ENCODE data around the gene DERL3. TPM values are rescaled to one million over a fixed set of nuclear protein-coding genes. Genes with fewer than 3 reads are reported as not detected.

DERL3 gene
- total and polyA plus RNA-seq, 7 donors, result 0.28 to 18.3 (median 1.8) TPM; not detected in 2

DNA sequence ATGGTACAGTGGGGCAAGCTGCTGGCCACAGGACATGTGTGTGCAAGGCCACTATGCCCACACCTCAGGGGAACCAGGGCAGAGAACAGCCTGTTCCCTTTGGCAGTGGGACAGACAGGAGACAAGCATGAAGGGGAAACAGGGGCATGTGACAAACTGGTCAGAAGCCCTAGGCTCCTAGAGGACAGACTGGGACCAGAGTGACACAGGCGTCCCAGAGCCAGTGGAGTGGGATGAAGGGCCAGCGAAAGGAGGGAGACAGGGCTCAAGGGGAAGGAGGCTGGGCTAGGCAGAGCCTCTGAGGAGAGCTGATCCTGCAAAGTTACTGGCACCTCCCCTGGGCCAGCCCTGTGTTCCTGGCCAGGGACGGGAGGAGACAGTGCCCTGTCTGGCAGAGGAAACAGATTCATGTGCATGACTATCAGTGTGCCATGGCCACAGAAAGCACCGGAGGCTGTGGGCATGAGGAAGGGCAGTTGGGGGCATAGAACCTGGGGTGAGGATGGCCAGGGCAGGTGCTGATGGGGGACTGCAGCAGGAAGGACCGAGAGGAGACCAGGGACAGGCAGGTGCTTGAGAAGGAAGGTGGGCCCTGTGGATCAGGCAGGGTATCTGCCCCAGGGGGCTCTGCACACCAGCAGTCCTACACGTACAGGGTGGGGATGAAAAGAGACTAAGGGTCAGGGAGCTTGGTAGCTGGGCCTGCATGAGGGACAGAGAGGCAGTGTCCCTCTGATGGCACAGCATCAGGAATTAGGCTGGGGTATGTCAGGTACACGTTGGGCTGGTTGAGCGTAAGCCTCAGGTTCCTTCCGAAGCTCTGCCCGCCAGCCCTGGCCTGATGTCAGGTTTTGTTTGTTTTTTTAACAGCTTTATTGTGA, 9.8 kb downstream of the DERL3 start:
- intact Hi-C loops (cut with DNase I), result no loop called here
- H3K36me3 ChIP-seq, result peaks cover 35 to 82% (median 44%) of the 10 kb centered on the region in 4 donors
- H3K4me3 ChIP-seq, result no peak overlapping the region
- TF ChIP-seq POLR2A (IDR thresholded peaks at IDR 0.05) (no peak), POLR2AphosphoS5 (IDR thresholded peaks at IDR 0.05) (no peak), CTCF (IDR thresholded peaks at IDR 0.05) (no peak), EP300 (IDR thresholded peaks at IDR 0.05) (no peak)
- H3K27me3 ChIP-seq, result no peaks in the 10 kb centered on the region
- H3K9me3 ChIP-seq, result no peaks in the 10 kb centered on the region
- no peaks in the 10 kb centered on the region for H3K4me1 ChIP-seq
- H3K27ac ChIP-seq, result no peak overlapping the region
- WGBS, 2 donors, result 80 to 92% methylated on average over 10 of the region's 10 CpGs
- peak; percentile 57 for DNase-seq

DNA sequence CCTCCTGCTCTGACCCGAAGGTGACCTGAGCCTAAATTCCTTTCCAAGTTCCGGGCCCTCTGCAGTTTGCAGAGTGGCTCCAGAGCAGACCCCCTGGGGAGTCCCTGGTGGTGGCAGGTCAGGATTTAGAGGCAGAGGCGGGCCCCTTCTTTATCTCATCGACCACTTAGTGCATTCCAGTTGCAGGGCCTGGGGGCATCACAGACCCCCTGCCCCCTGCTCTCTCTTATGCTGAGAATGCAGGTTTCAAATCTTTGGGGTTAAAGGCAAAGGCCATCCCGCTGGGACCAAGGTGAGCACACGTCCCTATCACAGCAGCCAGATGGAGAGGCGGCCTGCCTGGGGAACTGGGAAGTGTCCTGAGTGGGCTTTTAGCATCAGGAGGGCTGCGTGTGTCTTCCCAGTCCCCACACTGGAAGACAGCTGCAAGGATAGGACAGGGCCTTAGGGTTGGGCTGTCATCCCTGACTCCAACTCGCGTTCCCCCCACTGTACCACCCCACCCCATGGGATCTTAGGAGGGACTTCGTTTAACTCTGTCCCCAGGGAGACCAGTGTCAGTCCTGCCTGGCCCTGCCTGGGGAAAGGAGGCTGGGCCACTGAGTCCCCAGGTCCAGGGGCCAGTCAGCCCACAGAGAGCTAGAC, 11.3 kb downstream of the DERL3 start:
- H3K27ac ChIP-seq, result no peak overlapping the region
- H3K9me3 ChIP-seq, result no peaks in the 10 kb centered on the region
- peaks cover 37 to 89% (median 46%) of the 10 kb centered on the region in 4 donors for H3K36me3 ChIP-seq
- no peaks in the 10 kb centered on the region for H3K4me1 ChIP-seq
- no peak overlapping the region for H3K4me3 ChIP-seq
- intact Hi-C loops (cut with DNase I), result no loop called here
- no peaks in the 10 kb centered on the region for H3K27me3 ChIP-seq
- 91 to 93% methylated on average over 11 of the region's 11 CpGs for WGBS, 2 donors
- DNase-seq, result peak; percentile 44
- TF ChIP-seq POLR2A (IDR thresholded peaks at IDR 0.05) (no peak), EP300 (IDR thresholded peaks at IDR 0.05) (no peak), POLR2AphosphoS5 (IDR thresholded peaks at IDR 0.05) (no peak), CTCF (IDR thresholded peaks at IDR 0.05) (no peak)

DNA sequence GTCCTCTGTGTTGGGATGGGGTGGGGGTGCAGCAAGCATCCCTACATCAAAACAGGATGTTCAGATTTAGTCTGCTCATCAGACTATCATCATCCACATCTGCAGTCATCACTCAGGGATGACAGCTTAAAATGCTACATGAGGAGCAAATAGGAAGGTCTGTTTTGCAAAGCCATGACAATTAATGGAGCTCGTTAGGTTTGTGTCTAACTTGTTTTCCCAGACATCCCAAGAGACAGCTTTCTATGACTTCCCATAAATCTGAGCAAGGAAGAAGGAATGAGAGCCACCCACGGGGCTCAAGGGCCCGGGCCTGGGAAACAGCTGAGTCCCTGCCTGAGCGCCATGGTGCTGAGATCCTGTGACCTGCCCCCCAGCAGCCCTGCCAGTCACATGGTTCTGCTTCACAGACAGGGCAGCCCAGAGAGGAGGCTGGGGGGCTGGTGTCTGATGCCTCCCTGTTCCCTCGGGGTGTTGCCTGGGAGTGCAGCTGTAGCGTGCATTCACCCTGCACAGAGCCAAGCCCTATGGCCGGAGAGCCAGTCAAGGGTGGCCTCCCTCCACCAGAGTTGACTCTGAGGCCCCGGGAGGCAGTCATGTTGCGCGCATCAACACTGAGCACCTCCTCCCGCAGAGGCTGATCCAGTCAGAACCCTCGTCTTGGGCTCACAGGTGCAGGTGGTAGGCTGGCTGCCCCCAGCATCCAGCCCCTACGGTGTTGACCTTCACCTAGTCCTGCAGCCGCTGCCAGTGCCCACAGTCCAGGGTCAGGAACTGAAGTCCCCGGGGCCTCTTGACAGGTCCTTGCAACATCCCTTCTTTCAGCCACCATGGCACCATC, 12.1 kb downstream of the DERL3 start:
- no peaks in the 10 kb centered on the region for H3K4me1 ChIP-seq
- H3K4me3 ChIP-seq, result no peak overlapping the region
- H3K27me3 ChIP-seq, result no peaks in the 10 kb centered on the region
- TF ChIP-seq CTCF (IDR thresholded peaks at IDR 0.05) (no peak), POLR2A (IDR thresholded peaks at IDR 0.05) (no peak), POLR2AphosphoS5 (IDR thresholded peaks at IDR 0.05) (no peak), EP300 (IDR thresholded peaks at IDR 0.05) (no peak)
- DNase-seq, result peak; percentile 50
- peaks cover 43 to 92% (median 51%) of the 10 kb centered on the region in 4 donors for H3K36me3 ChIP-seq
- intact Hi-C loops (cut with DNase I), result no loop called here
- H3K27ac ChIP-seq, result no peak overlapping the region
- WGBS, 2 donors, result 92 to 93% methylated on average over 15 of the region's 15 CpGs
- H3K9me3 ChIP-seq, result no peaks in the 10 kb centered on the region

DNA sequence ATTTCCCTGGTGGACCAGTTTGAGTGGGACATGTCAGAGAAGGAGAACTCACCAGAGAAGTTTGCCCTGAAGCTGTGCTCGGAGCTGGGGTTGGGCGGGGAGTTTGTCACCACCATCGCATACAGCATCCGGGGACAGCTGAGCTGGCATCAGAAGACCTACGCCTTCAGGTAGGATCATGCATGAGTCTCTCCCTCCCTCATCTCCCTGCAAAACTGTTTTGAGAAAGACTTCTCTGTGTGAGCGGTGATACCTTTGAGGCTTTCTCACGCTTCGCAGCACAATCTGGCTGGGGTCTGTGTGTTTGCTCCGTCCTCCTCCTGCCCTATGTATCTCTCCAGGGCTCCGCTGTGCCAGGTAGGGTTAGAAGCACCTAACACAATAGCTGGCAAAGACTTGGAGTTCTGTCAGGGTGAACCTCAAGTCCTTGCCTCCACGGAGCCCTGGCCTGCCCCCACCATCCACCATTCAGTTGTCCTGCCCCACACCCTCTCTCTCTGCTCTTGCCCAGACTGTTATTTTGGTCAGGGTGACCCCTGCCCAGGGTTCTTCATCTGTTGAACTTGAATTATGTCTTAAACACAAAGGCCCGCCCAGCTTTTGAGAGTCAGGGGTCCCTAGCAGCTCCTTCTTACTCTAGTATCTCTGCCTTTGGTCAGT, 13.4 kb downstream of the DERL3 start:
- DNase-seq, result peak; percentile 52

More for the DNA sequence above, 13.4 kb downstream of the DERL3 start:
- Histone ChIP-seq H3K36me3 (peaks cover 45 to 96% (median 57%) of the 10 kb centered on the region in 4 donors), H3K9me3 (no peaks in the 10 kb centered on the region), H3K4me1 (no peaks in the 10 kb centered on the region), H3K4me3 (no peak overlapping the region), H3K27ac (no peak overlapping the region), H3K27me3 (no peaks in the 10 kb centered on the region)
- 93 to 97% methylated on average over 12 of the region's 12 CpGs for WGBS, 2 donors
- intact Hi-C loops (cut with DNase I), result no loop called here
- TF ChIP-seq POLR2A (IDR thresholded peaks at IDR 0.05) (no peak), POLR2AphosphoS5 (IDR thresholded peaks at IDR 0.05) (no peak), EP300 (IDR thresholded peaks at IDR 0.05) (no peak), CTCF (IDR thresholded peaks at IDR 0.05) (no peak)
